ENCODE measurements around the gene PYGL.
"Not testable (repeated sequence)": the region's sequence is repeated elsewhere in the genome, so short reads cannot be mapped to it uniquely, and the experiment has no call there.

PYGL gene

DNA sequence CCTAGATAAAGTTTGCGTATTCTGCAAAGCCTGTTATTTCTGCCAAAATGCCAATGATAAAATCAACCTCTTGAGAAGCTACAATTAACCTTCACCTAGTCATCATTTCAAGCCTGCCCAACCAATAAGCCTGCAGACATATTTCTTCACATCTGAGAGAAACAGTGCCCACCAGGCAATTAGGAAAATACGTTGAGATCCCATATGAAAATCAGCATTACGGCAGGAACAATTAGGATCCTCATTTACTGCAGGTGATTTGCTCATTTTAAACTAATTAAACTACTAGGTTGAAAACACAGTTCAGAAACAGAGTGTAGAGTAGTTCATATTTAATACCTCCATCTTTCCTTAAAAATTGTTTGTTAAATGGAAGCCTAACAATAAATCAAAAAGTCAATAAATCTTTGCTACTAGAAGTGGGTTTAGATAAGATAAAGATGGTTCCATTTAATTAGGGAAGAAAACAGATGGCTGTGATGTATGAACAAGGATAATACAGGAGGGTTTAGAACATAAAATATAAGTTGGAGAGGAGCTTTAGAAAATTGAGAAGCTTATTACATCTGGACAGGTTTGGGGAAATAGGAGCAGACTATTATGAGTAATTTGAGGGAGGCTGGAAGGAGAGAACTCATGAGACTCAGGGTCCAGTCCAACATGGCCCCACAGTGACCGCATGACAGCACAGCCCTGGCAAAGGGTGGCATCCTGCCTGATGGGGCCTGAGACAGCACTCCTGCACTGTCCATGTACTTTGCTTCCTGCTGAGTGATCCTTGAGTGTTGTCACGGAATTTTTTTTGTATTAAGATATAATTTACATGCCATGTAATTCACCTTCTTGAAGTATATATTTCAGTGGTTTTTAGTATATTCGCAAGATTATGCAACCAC lies 26.9 kb upstream of the PYGL start:
- no peaks in the 10 kb centered on the region for H3K4me1 ChIP-seq (ENCODE audit: control insufficient read depth, insufficient read depth, low read length)
- H3K9ac ChIP-seq (ENCODE audit: low read length) = no peak overlapping the region
- no peaks in the 10 kb centered on the region for H3K36me3 ChIP-seq (ENCODE audit: control insufficient read depth, insufficient read depth, low read length)
- H3K27me3 ChIP-seq (ENCODE audit: control insufficient read depth, insufficient read depth, low read length) = no peaks in the 10 kb centered on the region
- no peaks in the 10 kb centered on the region for H3K9me3 ChIP-seq (ENCODE audit: control insufficient read depth, low read length)
- no peak overlapping the region for H3K4me3 ChIP-seq (ENCODE audit: low read length)

- H3K9me3 ChIP-seq (ENCODE audit: control insufficient read depth, low read length) = no peaks in the 10 kb centered on the region
- H3K4me3 ChIP-seq (ENCODE audit: low read length) = no peak overlapping the region
- no peaks in the 10 kb centered on the region for H3K27me3 ChIP-seq (ENCODE audit: control insufficient read depth, insufficient read depth, low read length)
- no peaks in the 10 kb centered on the region for H3K36me3 ChIP-seq (ENCODE audit: control insufficient read depth, insufficient read depth, low read length)
- H3K9ac ChIP-seq (ENCODE audit: low read length) = no peak overlapping the region
- H3K4me1 ChIP-seq (ENCODE audit: control insufficient read depth, insufficient read depth, low read length) = no peaks in the 10 kb centered on the region
These were observed 23.5 kb upstream of the PYGL start for GRCh38 chr14:50967790-50968189.

- Histone ChIP-seq H3K9me3 (ENCODE audit: control insufficient read depth, low read length) (no peaks in the 10 kb centered on the region), H3K36me3 (ENCODE audit: control insufficient read depth, insufficient read depth, low read length) (no peaks in the 10 kb centered on the region), H3K4me1 (ENCODE audit: control insufficient read depth, insufficient read depth, low read length) (no peaks in the 10 kb centered on the region), H3K4me3 (ENCODE audit: low read length) (no peak overlapping the region), H3K9ac (ENCODE audit: low read length) (no peak overlapping the region), H3K27me3 (ENCODE audit: control insufficient read depth, insufficient read depth, low read length) (no peaks in the 10 kb centered on the region)
These were observed 22.8 kb upstream of the PYGL start for GRCh38 chr14:50967103-50967502.

DNA sequence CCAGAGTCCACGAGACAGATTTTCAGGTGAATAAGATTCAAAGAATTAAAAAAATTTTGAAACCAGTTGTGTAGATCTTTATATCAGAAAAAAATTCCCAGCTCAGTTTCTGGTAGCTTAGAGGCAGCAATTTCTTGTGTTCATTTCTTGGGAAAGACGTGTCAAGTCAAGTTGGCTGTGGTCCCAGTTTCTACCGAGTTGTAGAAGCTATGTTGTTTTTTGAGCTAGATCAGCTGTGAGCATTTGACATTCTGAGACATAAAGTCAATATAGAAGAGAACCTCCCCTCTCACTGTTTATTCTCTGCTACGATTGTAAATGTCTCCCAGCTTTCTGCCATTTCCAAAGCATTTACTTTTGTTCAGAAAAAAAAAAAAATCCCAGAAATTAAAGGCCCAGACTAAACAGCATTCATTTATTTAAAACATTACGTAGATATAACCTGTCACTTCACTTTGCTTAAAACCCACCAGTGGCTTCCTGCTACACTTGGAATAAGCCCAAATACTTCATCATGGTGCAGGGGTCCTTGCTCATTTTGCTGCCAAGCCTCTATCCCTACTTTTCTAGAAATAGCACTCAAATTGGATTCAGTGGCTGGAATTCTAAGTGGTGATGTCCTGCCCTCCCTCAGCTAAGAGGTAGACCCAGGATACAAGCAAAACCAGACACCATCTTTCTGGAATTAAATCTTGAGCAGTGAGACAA lies 20.6 kb upstream of the PYGL start:
- Histone ChIP-seq H3K9ac (ENCODE audit: low read length) (no peak overlapping the region), H3K4me3 (ENCODE audit: low read length) (no peak overlapping the region), H3K4me1 (ENCODE audit: control insufficient read depth, insufficient read depth, low read length) (peaks cover 8% of the 10 kb centered on the region), H3K36me3 (ENCODE audit: control insufficient read depth, insufficient read depth, low read length) (no peaks in the 10 kb centered on the region), H3K27me3 (ENCODE audit: control insufficient read depth, insufficient read depth, low read length) (no peaks in the 10 kb centered on the region), H3K9me3 (ENCODE audit: control insufficient read depth, low read length) (no peaks in the 10 kb centered on the region)

- Histone ChIP-seq H3K9ac (ENCODE audit: low read length) (no peak overlapping the region), H3K36me3 (ENCODE audit: control insufficient read depth, insufficient read depth, low read length) (no peaks in the 10 kb centered on the region), H3K4me3 (ENCODE audit: low read length) (no peak overlapping the region), H3K27me3 (ENCODE audit: control insufficient read depth, insufficient read depth, low read length) (no peaks in the 10 kb centered on the region), H3K9me3 (ENCODE audit: control insufficient read depth, low read length) (no peaks in the 10 kb centered on the region), H3K4me1 (ENCODE audit: control insufficient read depth, insufficient read depth, low read length) (peaks cover 8% of the 10 kb centered on the region)
These were observed 19.6 kb upstream of the PYGL start for GRCh38 chr14:50963919-50964318.

GRCh38 chr14:50961605-50962221 lies 17.4 kb upstream of the PYGL start:
- H3K9me3 ChIP-seq (ENCODE audit: control insufficient read depth, low read length) = no peaks in the 10 kb centered on the region
- H3K4me1 ChIP-seq (ENCODE audit: control insufficient read depth, insufficient read depth, low read length) = peaks cover 8% of the 10 kb centered on the region
- H3K9ac ChIP-seq (ENCODE audit: low read length) = no peak overlapping the region
- H3K4me3 ChIP-seq (ENCODE audit: low read length) = no peak overlapping the region
- H3K36me3 ChIP-seq (ENCODE audit: control insufficient read depth, insufficient read depth, low read length) = no peaks in the 10 kb centered on the region
- no peaks in the 10 kb centered on the region for H3K27me3 ChIP-seq (ENCODE audit: control insufficient read depth, insufficient read depth, low read length)

GRCh38 chr14:50957296-50957695 lies 13.0 kb upstream of the PYGL start:
- Histone ChIP-seq H3K9me3 (ENCODE audit: control insufficient read depth, low read length) (no peaks in the 10 kb centered on the region), H3K9ac (ENCODE audit: low read length) (no peak overlapping the region), H3K4me1 (ENCODE audit: control insufficient read depth, insufficient read depth, low read length) (peaks cover 8% of the 10 kb centered on the region), H3K36me3 (ENCODE audit: control insufficient read depth, insufficient read depth, low read length) (no peaks in the 10 kb centered on the region), H3K27me3 (ENCODE audit: control insufficient read depth, insufficient read depth, low read length) (no peaks in the 10 kb centered on the region), H3K4me3 (ENCODE audit: low read length) (no peak overlapping the region)

- H3K4me1 ChIP-seq (ENCODE audit: control insufficient read depth, insufficient read depth, low read length); H3K9me3 ChIP-seq (ENCODE audit: control insufficient read depth, low read length); H3K36me3 ChIP-seq (ENCODE audit: control insufficient read depth, insufficient read depth, low read length); H3K9ac ChIP-seq (ENCODE audit: low read length); H3K4me3 ChIP-seq (ENCODE audit: low read length); H3K27me3 ChIP-seq (ENCODE audit: control insufficient read depth, insufficient read depth, low read length): not testable (repeated sequence)
These were observed 12.1 kb upstream of the PYGL start for GRCh38 chr14:50956421-50956820.

GRCh38 chr14:50955373-50956043 lies 11.2 kb upstream of the PYGL start:
- Histone ChIP-seq H3K9me3 (ENCODE audit: control insufficient read depth, low read length) (no peaks in the 10 kb centered on the region), H3K27me3 (ENCODE audit: control insufficient read depth, insufficient read depth, low read length) (no peaks in the 10 kb centered on the region), H3K4me1 (ENCODE audit: control insufficient read depth, insufficient read depth, low read length) (no peaks in the 10 kb centered on the region), H3K4me3 (ENCODE audit: low read length) (no peak overlapping the region), H3K36me3 (ENCODE audit: control insufficient read depth, insufficient read depth, low read length) (no peaks in the 10 kb centered on the region), H3K9ac (ENCODE audit: low read length) (no peak overlapping the region)

GRCh38 chr14:50954811-50955372 lies 10.6 kb upstream of the PYGL start:
- Histone ChIP-seq H3K4me1 (ENCODE audit: control insufficient read depth, insufficient read depth, low read length) (no peaks in the 10 kb centered on the region), H3K4me3 (ENCODE audit: low read length) (no peak overlapping the region), H3K9me3 (ENCODE audit: control insufficient read depth, low read length) (no peaks in the 10 kb centered on the region), H3K36me3 (ENCODE audit: control insufficient read depth, insufficient read depth, low read length) (no peaks in the 10 kb centered on the region), H3K27me3 (ENCODE audit: control insufficient read depth, insufficient read depth, low read length) (no peaks in the 10 kb centered on the region), H3K9ac (ENCODE audit: low read length) (no peak overlapping the region)

DNA sequence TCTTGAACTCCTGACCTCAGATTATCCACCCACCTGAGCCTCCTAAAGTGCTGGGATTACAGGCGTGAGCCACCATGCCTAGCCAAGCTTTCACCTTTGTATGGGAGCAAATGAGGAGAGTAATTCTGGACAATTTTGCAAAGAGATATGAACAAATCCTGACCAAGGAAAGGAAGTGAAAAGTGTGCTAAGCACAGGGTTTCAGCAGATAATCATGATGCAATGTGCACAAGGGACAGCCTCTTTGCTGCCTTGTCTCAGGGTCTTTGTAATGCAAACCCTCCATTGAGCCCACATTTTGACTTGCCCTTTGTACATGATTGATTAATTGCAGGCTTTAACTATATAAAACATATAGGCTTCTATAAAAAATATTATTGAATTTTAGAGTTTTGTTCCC lies 9.2 kb upstream of the PYGL start:
- H3K4me3 ChIP-seq (ENCODE audit: low read length) = no peak overlapping the region
- no peaks in the 10 kb centered on the region for H3K9me3 ChIP-seq (ENCODE audit: control insufficient read depth, low read length)
- H3K9ac ChIP-seq (ENCODE audit: low read length) = no peak overlapping the region
- H3K4me1 ChIP-seq (ENCODE audit: control insufficient read depth, insufficient read depth, low read length) = no peaks in the 10 kb centered on the region
- H3K27me3 ChIP-seq (ENCODE audit: control insufficient read depth, insufficient read depth, low read length) = no peaks in the 10 kb centered on the region
- H3K36me3 ChIP-seq (ENCODE audit: control insufficient read depth, insufficient read depth, low read length) = no peaks in the 10 kb centered on the region

All from mucosa of stomach (tissue), 1 donor.